Activated T-helper 17 cell treated with anti-CD3 and anti-CD28 coated beads, Interleukin-2, amount 50 U/mL, for 72 hours (primary cell): ENCODE results near the gene ASPA. TPM values are rescaled to one million over a fixed set of nuclear protein-coding genes. Genes with fewer than 3 reads are reported as not detected.
"Not testable (repeated sequence)": the region's sequence is repeated elsewhere in the genome, so short reads cannot be mapped to it uniquely, and the experiment has no call there.

Experiments used
- ATAC-seq: fragments of 150-1000 bp; cut with Tn5 transposase; replicated peaks from 2 replicates; pipeline ENCODE4 v1.10.0; 2021; ENCODE audit warnings: mild to moderate bottlenecking, moderate library complexity
- H3K27ac Mint-ChIP-seq: one replicate; pipeline ENCODE4 v1.8.0; 2022; ENCODE audit warnings: mixed read lengths
- H3K27me3 Mint-ChIP-seq: one replicate; pipeline ENCODE4 v1.8.0; 2022; ENCODE audit warnings: mixed read lengths
- H3K36me3 Mint-ChIP-seq: one replicate; pipeline ENCODE4 v1.8.0; 2022; ENCODE audit warnings: low read depth, mild to moderate bottlenecking, mixed read lengths
- H3K4me1 Mint-ChIP-seq: one replicate; pipeline ENCODE4 v1.8.0; 2022; ENCODE audit warnings: mixed read lengths
- H3K4me3 Mint-ChIP-seq: one replicate; pipeline ENCODE4 v1.8.0; 2022; ENCODE audit warnings: mild to moderate bottlenecking, mixed read lengths
- H3K9me3 Mint-ChIP-seq: one replicate; pipeline ENCODE4 v1.8.0; 2022; ENCODE audit warnings: mixed read lengths
- total RNA-seq, 2 donors: library from RNA; stranded (reverse); gene quantifications; one replicate each; pipeline ENCODE4 v1.2.3, GENCODE V29; 2022

Gene ASPA
- total RNA-seq, 2 donors from 2014 or later, result 0.05 TPM; not detected in 1

GRCh38 chr17:3519472-3519871 lies 43.7 kb downstream of the ASPA start:
- not testable (repeated sequence) for H3K4me3 Mint-ChIP-seq, H3K4me1 Mint-ChIP-seq, H3K27ac Mint-ChIP-seq, ATAC-seq, H3K36me3 Mint-ChIP-seq, H3K27me3 Mint-ChIP-seq, H3K9me3 Mint-ChIP-seq

- ATAC-seq, result no peak
- Mint-ChIP-seq H3K36me3 (no peaks in the 10 kb centered on the region), H3K27me3 (peaks cover 10% of the 10 kb centered on the region), H3K4me1 (no peaks in the 10 kb centered on the region), H3K27ac (no peak overlapping the region), H3K9me3 (no peaks in the 10 kb centered on the region), H3K4me3 (no peak overlapping the region)
Measured at GRCh38 chr17:3524024-3524423, 48.2 kb downstream of the ASPA start.

GRCh38 chr17:3526491-3526890 lies 50.7 kb downstream of the ASPA start:
- ATAC-seq, result no peak
- no peaks in the 10 kb centered on the region for H3K9me3 Mint-ChIP-seq
- H3K36me3 Mint-ChIP-seq, result no peaks in the 10 kb centered on the region
- no peaks in the 10 kb centered on the region for H3K4me1 Mint-ChIP-seq
- peaks cover 10% of the 10 kb centered on the region for H3K27me3 Mint-ChIP-seq
- H3K27ac Mint-ChIP-seq, result no peak overlapping the region
- no peak overlapping the region for H3K4me3 Mint-ChIP-seq

- Mint-ChIP-seq H3K9me3 (no peaks in the 10 kb centered on the region), H3K36me3 (no peaks in the 10 kb centered on the region), H3K27ac (no peak overlapping the region), H3K4me3 (no peak overlapping the region), H3K4me1 (no peaks in the 10 kb centered on the region), H3K27me3 (peaks cover 10% of the 10 kb centered on the region)
- no peak for ATAC-seq
Measured at GRCh38 chr17:3526971-3527370, 51.2 kb downstream of the ASPA start.

GRCh38 chr17:3527468-3527867 lies 51.7 kb downstream of the ASPA start:
- Mint-ChIP-seq H3K9me3 (no peaks in the 10 kb centered on the region), H3K36me3 (no peaks in the 10 kb centered on the region), H3K27ac (no peak overlapping the region), H3K27me3 (peaks cover 10% of the 10 kb centered on the region), H3K4me3 (no peak overlapping the region), H3K4me1 (no peaks in the 10 kb centered on the region)
- ATAC-seq, result no peak

GRCh38 chr17:3527896-3528295 lies 52.1 kb downstream of the ASPA start:
- Mint-ChIP-seq H3K27ac (no peak overlapping the region), H3K9me3 (no peaks in the 10 kb centered on the region), H3K4me1 (no peaks in the 10 kb centered on the region), H3K27me3 (peaks cover 10% of the 10 kb centered on the region), H3K36me3 (no peaks in the 10 kb centered on the region), H3K4me3 (no peak overlapping the region)
- ATAC-seq, result no peak

- H3K4me1 Mint-ChIP-seq, result no peaks in the 10 kb centered on the region
- H3K27ac Mint-ChIP-seq, result no peak overlapping the region
- peaks cover 14% of the 10 kb centered on the region for H3K27me3 Mint-ChIP-seq
- no peaks in the 10 kb centered on the region for H3K9me3 Mint-ChIP-seq
- no peak overlapping the region for H3K4me3 Mint-ChIP-seq
- no peak for ATAC-seq
- no peaks in the 10 kb centered on the region for H3K36me3 Mint-ChIP-seq
Measured at GRCh38 chr17:3528403-3528851, 52.6 kb downstream of the ASPA start.

- Mint-ChIP-seq H3K4me1 (no peaks in the 10 kb centered on the region), H3K4me3 (no peak overlapping the region), H3K9me3 (no peaks in the 10 kb centered on the region), H3K36me3 (no peaks in the 10 kb centered on the region), H3K27me3 (peaks cover 14% of the 10 kb centered on the region), H3K27ac (no peak overlapping the region)
- ATAC-seq, result no peak
Measured at GRCh38 chr17:3528880-3529511, 53.2 kb downstream of the ASPA start.

GRCh38 chr17:3529817-3530741 lies 54.3 kb downstream of the ASPA start:
- no peaks in the 10 kb centered on the region for H3K9me3 Mint-ChIP-seq
- ATAC-seq, result no peak
- no peak overlapping the region for H3K27ac Mint-ChIP-seq
- H3K4me3 Mint-ChIP-seq, result no peak overlapping the region
- H3K4me1 Mint-ChIP-seq, result no peaks in the 10 kb centered on the region
- no peaks in the 10 kb centered on the region for H3K36me3 Mint-ChIP-seq
- peaks cover 14% of the 10 kb centered on the region for H3K27me3 Mint-ChIP-seq

GRCh38 chr17:3531266-3532101 lies 55.7 kb downstream of the ASPA start:
- no peak for ATAC-seq
- Mint-ChIP-seq H3K27me3 (peaks cover 14% of the 10 kb centered on the region), H3K27ac (no peak overlapping the region), H3K4me3 (no peak overlapping the region), H3K4me1 (no peaks in the 10 kb centered on the region), H3K9me3 (no peaks in the 10 kb centered on the region), H3K36me3 (no peaks in the 10 kb centered on the region)

- no peak for ATAC-seq
- Mint-ChIP-seq H3K27ac (no peak overlapping the region), H3K9me3 (no peaks in the 10 kb centered on the region), H3K36me3 (no peaks in the 10 kb centered on the region), H3K27me3 (peaks cover 12% of the 10 kb centered on the region), H3K4me1 (no peaks in the 10 kb centered on the region), H3K4me3 (no peak overlapping the region)
Measured at GRCh38 chr17:3532106-3532858, 56.5 kb downstream of the ASPA start.

- H3K27me3 Mint-ChIP-seq, result peaks cover 8% of the 10 kb centered on the region
- no peak for ATAC-seq
- H3K4me1 Mint-ChIP-seq, result no peaks in the 10 kb centered on the region
- no peak overlapping the region for H3K27ac Mint-ChIP-seq
- H3K36me3 Mint-ChIP-seq, result no peaks in the 10 kb centered on the region
- no peaks in the 10 kb centered on the region for H3K9me3 Mint-ChIP-seq
- no peak overlapping the region for H3K4me3 Mint-ChIP-seq
Measured at GRCh38 chr17:3532859-3533142, 57.0 kb downstream of the ASPA start.

GRCh38 chr17:3533752-3534151 lies 58.0 kb downstream of the ASPA start:
- no peak for ATAC-seq
- no peaks in the 10 kb centered on the region for H3K9me3 Mint-ChIP-seq

GRCh38 chr17:3534881-3535252 lies 59.1 kb downstream of the ASPA start:
- Mint-ChIP-seq H3K27ac (peak overlapping the region; percentile 52), H3K4me3 (peak overlapping the region; percentile 54), H3K9me3 (no peaks in the 10 kb centered on the region), H3K27me3 (peaks cover 4% of the 10 kb centered on the region), H3K4me1 (no peaks in the 10 kb centered on the region), H3K36me3 (no peaks in the 10 kb centered on the region)
- ATAC-seq, result peak; percentile 61

More at GRCh38 chr17:3533752-3534151, 58.0 kb downstream of the ASPA start:
- Mint-ChIP-seq H3K36me3 (no peaks in the 10 kb centered on the region), H3K4me3 (no peak overlapping the region), H3K4me1 (no peaks in the 10 kb centered on the region), H3K27me3 (peaks cover 4% of the 10 kb centered on the region), H3K27ac (no peak overlapping the region)
